GM21390 (cell line): Measurements from ENCODE around the gene CEMP1.
"Not testable (repeated sequence)": the region's sequence is repeated elsewhere in the genome, so short reads cannot be mapped to it uniquely, and the experiment has no call there.

ENCODE experiments used
- ATAC-seq: cut with Tn5 transposase; IDR thresholded peaks from one replicate; pipeline ENCODE4 v1.9.1; 2021; ENCODE audit not compliant: unreplicated experiment

CEMP1 gene, protein sequence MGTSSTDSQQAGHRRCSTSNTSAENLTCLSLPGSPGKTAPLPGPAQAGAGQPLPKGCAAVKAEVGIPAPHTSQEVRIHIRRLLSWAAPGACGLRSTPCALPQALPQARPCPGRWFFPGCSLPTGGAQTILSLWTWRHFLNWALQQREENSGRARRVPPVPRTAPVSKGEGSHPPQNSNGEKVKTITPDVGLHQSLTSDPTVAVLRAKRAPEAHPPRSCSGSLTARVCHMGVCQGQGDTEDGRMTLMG

GRCh38 chr16:2531371-2531695, at the start of gene CEMP1:
Gene CEMP1, minus strand, starts transcription at chr16:2531408. Its CDS starts 335 bp downstream, at chr16:2531073.
- no peak for ATAC-seq

GRCh38 chr16:2580818-2581217, 49.6 kb upstream of the CEMP1 start:
- not testable (repeated sequence) for ATAC-seq

DNA sequence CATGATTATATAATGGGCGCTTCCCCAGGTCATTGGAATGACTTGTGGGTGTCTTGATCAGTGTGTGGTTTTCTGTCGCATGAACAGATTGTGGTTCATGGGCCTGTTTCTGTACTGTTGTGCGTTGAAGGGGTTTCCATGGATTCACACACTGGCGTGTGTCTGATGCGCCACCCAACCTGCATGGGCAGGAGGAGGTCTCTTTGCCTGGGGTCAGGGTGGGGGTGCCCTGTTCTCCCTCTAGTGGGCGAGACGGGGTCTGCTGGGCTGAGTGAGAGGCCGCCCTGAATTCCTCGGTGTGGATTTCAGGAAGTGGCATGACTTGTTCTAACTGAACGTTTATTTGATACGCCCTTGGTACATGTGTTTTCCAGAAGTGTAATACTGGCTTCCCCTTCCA, 48.9 kb upstream of the CEMP1 start:
- ATAC-seq = not testable (repeated sequence)

- ATAC-seq = not testable (repeated sequence)
Observed at GRCh38 chr16:2578905-2579304, 47.7 kb upstream of the CEMP1 start.

DNA sequence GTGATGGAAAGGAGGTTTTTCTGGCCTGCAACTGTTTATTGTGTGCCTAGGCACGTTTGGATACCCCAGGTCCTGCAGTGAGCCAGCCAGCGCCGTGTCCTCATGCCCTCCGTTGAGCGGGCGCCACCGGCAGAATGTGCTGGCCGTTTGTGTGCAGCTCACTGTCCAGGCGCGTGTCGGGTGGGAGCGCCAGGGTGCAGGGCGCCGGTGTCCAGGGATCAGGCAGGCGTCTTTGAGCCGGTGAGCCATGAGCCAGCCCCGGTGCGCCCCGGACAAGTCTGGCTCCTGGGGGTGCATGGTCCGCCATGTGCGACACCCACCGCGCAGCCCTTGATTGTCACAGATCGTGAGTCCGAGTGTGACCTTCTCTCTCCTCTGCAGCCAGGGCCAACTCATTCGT, 45.8 kb upstream of the CEMP1 start:
- ATAC-seq = not testable (repeated sequence)

DNA sequence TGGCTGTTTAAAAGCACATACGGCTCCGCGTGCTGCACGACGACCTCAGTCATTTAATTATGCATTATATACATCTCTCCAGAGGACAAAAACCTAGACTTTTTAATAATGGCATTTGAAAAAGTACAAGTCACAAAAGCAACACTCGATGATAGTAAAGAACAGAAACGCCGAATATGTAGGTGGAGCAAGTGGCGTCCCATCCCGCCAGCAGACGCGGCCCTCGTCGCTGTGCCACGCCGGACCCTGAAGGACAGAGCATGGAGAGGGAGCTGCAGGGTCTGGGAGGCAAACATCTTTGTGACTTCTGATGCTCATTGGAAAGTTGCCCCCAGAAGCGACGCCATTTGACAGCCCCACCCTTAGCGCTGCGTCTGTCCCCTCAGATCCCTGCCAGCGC, 44.6 kb upstream of the CEMP1 start:
- not testable (repeated sequence) for ATAC-seq

- ATAC-seq = not testable (repeated sequence)
Observed at GRCh38 chr16:2572704-2573103, 41.5 kb upstream of the CEMP1 start.

GRCh38 chr16:2568573-2568972, 37.4 kb upstream of the CEMP1 start:
- ATAC-seq = not testable (repeated sequence)

GRCh38 chr16:2567506-2567905, 36.3 kb upstream of the CEMP1 start:
- ATAC-seq = not testable (repeated sequence)

DNA sequence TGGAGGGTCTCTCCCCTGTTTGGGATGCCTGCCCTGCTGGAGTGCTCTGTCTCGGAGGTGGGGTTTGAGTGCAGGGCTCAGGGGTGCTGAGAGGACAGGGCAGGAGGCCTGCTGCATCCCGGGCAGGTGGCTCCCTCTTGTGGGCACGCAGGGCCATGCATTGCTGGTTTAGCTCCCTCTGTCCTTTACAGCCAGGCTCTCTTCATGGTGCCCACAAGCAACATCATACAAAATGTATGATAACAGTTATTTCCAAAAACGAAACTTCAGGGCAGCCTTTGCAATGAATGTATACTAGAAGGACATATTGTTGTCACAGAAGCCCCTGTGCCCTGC, 29.6 kb upstream of the CEMP1 start:
- ATAC-seq = peak; percentile 43

DNA sequence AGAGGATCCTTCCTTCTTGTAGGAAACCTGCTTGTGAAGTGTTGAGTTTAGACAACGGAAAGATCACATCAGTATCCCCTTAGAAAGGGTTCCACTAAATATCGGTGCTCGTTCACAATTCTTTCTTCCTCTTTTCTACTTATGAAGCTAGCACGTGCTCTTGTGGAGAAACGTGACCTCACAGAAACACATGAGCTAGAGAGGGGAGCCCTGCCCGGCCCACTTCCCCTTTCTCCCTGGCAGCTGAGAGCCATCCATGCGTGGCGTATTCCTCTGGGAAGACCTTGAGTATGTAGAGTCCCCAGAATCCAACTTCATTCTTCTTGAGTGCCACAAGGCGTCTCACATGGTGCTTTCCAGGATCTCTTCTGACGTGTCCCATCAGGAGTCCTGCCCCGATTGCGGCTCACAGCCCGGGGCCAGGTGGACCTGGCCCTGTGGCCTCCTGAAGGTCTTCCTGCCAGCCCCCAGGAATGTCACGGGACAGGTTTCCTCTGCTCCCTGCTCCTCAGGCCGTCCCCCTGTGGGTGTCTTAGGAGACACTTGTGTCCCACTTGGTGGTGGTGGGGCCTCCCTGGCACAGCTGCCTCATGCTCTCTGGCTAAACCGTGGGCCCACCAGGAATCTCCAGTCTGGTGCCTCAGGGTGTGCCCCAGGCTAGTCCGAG, 29.1 kb upstream of the CEMP1 start:
- ATAC-seq = peak; percentile 62

GRCh38 chr16:2557150-2557549, 25.9 kb upstream of the CEMP1 start:
- not testable (repeated sequence) for ATAC-seq

- ATAC-seq = not testable (repeated sequence)
Observed at GRCh38 chr16:2554709-2555425, 23.7 kb upstream of the CEMP1 start.

DNA sequence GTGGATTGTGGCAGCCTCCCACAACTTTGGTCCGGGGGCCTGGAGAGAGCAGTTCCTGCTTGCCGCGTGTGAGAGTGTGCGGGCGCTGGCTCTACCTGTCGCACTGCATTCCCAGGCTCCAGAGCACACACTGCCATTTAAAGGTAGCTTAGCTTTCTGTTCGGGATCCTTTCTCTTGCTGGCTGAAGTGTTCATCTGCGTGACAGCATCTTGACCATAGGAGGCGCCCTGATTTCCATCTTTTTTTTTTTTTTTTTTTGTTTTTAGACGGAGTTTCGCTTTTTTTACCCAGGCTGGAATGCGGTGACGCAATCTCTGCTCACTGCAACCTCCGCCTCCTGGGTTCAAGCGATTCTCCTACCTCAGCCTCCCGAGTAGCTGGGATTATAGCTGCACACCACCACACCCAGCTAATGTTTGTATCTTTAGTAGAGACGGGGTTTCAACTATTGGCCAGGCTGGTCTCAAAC, 20.2 kb upstream of the CEMP1 start:
- not testable (repeated sequence) for ATAC-seq

DNA sequence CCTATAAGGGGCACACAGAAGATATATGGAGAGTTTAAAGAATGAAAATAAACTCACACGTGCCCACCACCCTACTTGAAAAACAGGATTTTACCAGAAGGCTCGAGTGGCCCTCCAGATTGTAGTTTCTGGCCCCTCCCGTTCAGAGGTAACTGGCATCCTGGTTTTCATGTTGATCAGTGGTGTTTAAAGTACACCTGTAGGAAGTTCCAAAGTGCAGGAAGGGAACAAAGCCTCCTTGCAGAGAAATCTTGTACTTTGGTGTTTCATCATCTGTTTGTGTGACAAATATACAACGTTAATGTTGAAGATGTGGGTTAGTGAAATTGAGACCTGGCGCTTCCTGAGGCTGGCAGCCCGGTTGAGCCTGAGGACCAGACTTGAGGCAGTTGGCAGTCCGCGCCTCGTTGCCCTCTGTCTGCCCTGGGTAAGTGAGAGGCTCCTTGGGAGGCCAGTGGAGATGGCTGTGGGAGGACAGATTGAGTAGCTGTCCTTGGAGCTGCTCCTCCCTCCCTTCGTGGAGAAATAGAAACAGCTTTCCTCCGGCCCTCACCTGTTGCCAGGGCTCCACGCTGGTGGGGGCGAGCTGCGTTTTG, 19.2 kb upstream of the CEMP1 start:
- not testable (repeated sequence) for ATAC-seq

GRCh38 chr16:2543771-2544170, 12.6 kb upstream of the CEMP1 start:
- ATAC-seq = not testable (repeated sequence)

DNA sequence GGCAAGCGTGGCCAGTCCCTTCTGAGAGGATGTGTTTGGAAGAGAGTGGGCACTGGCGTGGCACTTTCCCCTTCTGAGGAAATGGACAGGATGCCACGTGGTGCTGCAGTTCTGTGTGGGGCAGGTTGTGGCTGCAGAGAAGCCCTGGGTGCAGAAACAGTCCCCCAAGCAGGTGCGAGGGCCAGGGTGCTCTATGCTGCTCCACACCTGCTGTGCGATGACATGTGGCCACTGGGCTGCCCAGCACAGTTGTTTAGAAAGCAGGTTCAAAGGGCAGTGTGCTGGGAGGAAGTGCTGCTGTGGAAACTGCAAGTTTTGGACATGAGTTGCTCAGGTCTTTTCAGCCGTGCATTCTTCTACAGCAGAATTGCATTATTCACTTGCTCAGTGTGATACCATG, 10.2 kb upstream of the CEMP1 start:
- ATAC-seq = not testable (repeated sequence)

GRCh38 chr16:2540912-2541311, 9.7 kb upstream of the CEMP1 start:
- not testable (repeated sequence) for ATAC-seq

- ATAC-seq = not testable (repeated sequence)
Observed at GRCh38 chr16:2539845-2540458, 8.7 kb upstream of the CEMP1 start.

DNA sequence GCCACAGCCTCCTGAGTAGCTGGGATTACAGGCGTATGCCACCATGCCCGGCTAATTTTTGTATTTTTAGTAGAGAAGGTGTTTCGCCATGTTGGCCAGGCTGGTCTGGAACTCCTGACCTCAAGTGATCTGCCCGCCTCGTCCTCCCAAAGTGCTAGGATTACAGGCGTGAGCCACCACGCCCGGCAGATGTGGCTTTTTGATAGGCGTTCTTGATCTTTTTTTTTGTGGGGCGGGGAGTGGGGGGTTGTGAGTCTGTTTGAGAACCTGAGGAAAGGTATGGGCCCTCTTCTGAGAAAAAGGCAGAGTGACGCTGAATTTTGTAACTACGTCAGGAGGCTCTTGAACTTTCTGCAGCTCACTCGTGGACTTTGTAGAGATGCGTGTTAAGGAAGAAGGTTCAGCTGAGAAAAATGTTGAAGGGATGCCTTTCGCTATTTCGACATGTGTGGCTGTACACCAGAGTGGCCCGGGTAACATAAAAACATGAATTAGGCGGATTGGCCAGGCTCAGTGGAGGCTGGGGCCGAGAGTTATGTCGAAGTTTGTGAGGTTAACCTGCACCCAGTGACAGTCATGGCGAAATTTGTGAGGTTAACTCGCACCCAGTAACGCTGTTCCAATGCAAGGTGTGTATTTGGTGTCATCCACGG, 8.1 kb upstream of the CEMP1 start:
- ATAC-seq = not testable (repeated sequence)
